H1 (cell line): ENCODE data around the gene ILKAP. TPM values are rescaled to one million over a fixed set of nuclear protein-coding genes. Genes with fewer than 3 reads are reported as not detected.

Source experiments
- CHD7 ChIP-seq: fragments of 300-600 bp; sonication (generic); IDR thresholded peaks from 2 replicates; pipeline ENCODE4 v1.7.1; 2012; ENCODE audit warnings: low read length, moderate library complexity, mild to moderate bottlenecking, inconsistent platforms; ENCODE audit not compliant: insufficient replicate concordance
- CTBP2 ChIP-seq: IDR thresholded peaks from 2 replicates; pipeline ENCODE4 v1.7.0; 2011; ENCODE audit warnings: borderline replicate concordance, mild to moderate bottlenecking, moderate library complexity, mixed read lengths, low read length; ENCODE audit not compliant: insufficient read depth, insufficient read length
- FOSL1 ChIP-seq: IDR thresholded peaks from 2 replicates; pipeline ENCODE4 v1.6.1; 2011; ENCODE audit warnings: mild to moderate bottlenecking, low read depth, low read length, moderate library complexity; ENCODE audit not compliant: insufficient read depth
- RFX5 ChIP-seq: IDR thresholded peaks from 2 replicates; pipeline ENCODE4 v1.6.1; 2011; ENCODE audit warnings: low read depth, low read length, improper control_type of control experiment, borderline replicate concordance
- SRF ChIP-seq: IDR thresholded peaks from 2 replicates; pipeline ENCODE4 v1.6.1; 2011; ENCODE audit warnings: mild to moderate bottlenecking, low read depth, low read length, moderate library complexity
- polyA plus RNA-seq, 7 experiments: library from polyadenylated mRNA; depleted of rRNA in 3 of 7; stranded (reverse) in 5 of 7; unstranded in 2 of 7; fragments of >200 nt in 5 of 7; fragments of 200-250 nt in 2 of 7; gene quantifications; 1 replicate in 5 of 7; 2 replicates in 1 of 7; 4 replicates in 1 of 7; pipeline versions ENCODE4 v1.2.1 to v1.2.3, GENCODE V29; 2011 to 2013; ENCODE audit warnings: missing spikeins in 2 of 7, mixed read lengths in 2 of 7
- total RNA-seq: library from RNA; stranded (reverse); fragmentation: NEBNext Ultra II Directional; extraction: Animal tissue kit (Norgen Biotek cat#: 25700); gene quantifications from 2 replicates; pipeline ENCODE4 v1.2.1, GENCODE V29; 2021

The ILKAP gene
- total and polyA plus RNA-seq, 2 of the 8 experiments (the other 6 are each of a cell fraction or from before 2014, with no cell fraction given): 23.5 to 33.8 TPM

DNA sequence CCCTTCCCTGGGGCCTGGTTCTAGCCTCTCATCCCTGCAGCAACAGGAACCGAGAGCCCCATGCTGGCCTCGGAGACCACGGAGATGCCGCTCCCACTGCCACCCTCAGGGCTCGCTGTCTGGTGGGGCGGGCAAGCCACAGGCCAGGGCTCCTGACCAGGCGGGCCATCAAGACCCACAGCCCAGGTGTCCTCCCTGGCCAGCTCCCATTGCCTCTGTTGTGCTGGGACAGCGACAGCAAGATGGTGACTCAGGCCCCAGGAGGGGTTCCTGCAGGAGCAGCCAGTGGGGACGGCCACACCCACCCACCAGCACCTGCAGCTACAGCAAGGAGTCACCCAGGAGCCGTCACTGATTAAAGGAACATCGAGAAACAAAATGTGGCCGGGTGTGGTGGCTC is 57.6 kb downstream of the ILKAP start (continued):
- TF ChIP-seq CHD7: no peak
- no peak for TF ChIP-seq CTBP2
- no peak for TF ChIP-seq FOSL1
- TF ChIP-seq SRF: no peak
- no peak for TF ChIP-seq RFX5
